GM23338 (cell line): Measurements from ENCODE around the gene FAM222A.

Experiments used
- CREB1 ChIP-seq: fragments of 250-450 bp; sonication (Bioruptor Pico); IDR thresholded peaks from 2 replicates; pipeline ENCODE4 v1.5.0; 2020; ENCODE audit warnings: low read depth, mild to moderate bottlenecking, moderate library complexity
- ETS1 ChIP-seq: IDR thresholded peaks from 2 replicates; pipeline ENCODE4 v1.6.1; 2016; ENCODE audit warnings: antibody characterized with exemption
- EZH2 ChIP-seq: fragments of 200-600 bp; sonication (generic); IDR thresholded peaks from one replicate; pipeline ENCODE4 v1.8.0; 2017; ENCODE audit warnings: antibody characterized with exemption, mild to moderate bottlenecking, low read depth; ENCODE audit not compliant: unreplicated experiment
- EZH2phosphoT487 ChIP-seq: fragments of 200-600 bp; sonication (generic); IDR thresholded peaks from one replicate; pipeline ENCODE4 v1.8.1; 2018; ENCODE audit warnings: antibody characterized with exemption; ENCODE audit not compliant: unreplicated experiment
- JUNB ChIP-seq: IDR thresholded peaks from one replicate; pipeline ENCODE4 v1.6.1; 2016; ENCODE audit warnings: antibody characterized with exemption; ENCODE audit not compliant: unreplicated experiment
- NANOG ChIP-seq: IDR thresholded peaks from 2 replicates; pipeline ENCODE4 v1.6.1; 2016; ENCODE audit warnings: antibody characterized with exemption, borderline replicate concordance
- POLR2AphosphoS5 ChIP-seq: IDR thresholded peaks from 2 replicates; pipeline ENCODE4 v1.6.1; 2016; ENCODE audit warnings: antibody characterized with exemption, low read depth
- REST ChIP-seq: IDR thresholded peaks from one replicate; pipeline ENCODE4 v1.6.1; 2018; ENCODE audit warnings: antibody characterized with exemption; ENCODE audit not compliant: unreplicated experiment
- STAT1 ChIP-seq: IDR thresholded peaks from one replicate; pipeline ENCODE4 v1.6.1; 2016; ENCODE audit warnings: antibody characterized with exemption; ENCODE audit not compliant: unreplicated experiment
- ZNF114 ChIP-seq: fragments of 250-450 bp; sonication (Bioruptor Pico); IDR thresholded peaks from 2 replicates; pipeline ENCODE4 v1.5.0; 2020; ENCODE audit warnings: mild to moderate bottlenecking, moderate library complexity
- ZNF331 ChIP-seq: fragments of 250-450 bp; sonication (Bioruptor Pico); IDR thresholded peaks from 2 replicates; pipeline ENCODE4 v1.5.0; 2020; ENCODE audit warnings: low read depth, mild to moderate bottlenecking, moderate library complexity
- TF ChIP-seq, protein P1 (sequence below), 2 experiments: fragments of 200-600 bp in 1 of 2; sonication (generic) in 1 of 2; conservative IDR thresholded peaks; 2 replicates each; pipeline versions ENCODE4 v1.5.1 to v1.6.1; 2016 to 2017; ENCODE audit warnings: antibody characterized with exemption in 2 of 2, low read depth in 2 of 2, mild to moderate bottlenecking in 2 of 2, moderate library complexity in 1 of 2

DNA sequence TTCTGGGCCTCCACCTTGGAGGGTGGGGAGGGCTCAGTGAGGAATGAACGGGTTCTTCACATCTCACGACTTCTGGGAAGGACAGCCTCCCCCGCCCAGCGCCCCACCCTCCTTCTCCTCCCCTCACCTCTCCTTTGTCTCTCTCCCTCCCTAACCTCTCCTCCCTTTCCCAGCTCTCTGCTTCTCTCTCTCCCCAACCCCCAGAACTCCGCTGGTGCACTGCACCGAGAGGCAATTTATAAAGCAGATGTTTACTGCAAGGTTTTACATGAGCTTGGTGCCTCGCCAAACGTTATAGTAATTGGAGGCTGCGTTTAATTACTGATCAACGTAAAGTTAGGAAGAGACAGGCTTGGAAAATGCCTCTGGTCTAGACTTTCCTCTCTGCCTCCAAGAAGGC, 42.9 kb upstream of the FAM222A start:
- TF ChIP-seq, protein P1, sequence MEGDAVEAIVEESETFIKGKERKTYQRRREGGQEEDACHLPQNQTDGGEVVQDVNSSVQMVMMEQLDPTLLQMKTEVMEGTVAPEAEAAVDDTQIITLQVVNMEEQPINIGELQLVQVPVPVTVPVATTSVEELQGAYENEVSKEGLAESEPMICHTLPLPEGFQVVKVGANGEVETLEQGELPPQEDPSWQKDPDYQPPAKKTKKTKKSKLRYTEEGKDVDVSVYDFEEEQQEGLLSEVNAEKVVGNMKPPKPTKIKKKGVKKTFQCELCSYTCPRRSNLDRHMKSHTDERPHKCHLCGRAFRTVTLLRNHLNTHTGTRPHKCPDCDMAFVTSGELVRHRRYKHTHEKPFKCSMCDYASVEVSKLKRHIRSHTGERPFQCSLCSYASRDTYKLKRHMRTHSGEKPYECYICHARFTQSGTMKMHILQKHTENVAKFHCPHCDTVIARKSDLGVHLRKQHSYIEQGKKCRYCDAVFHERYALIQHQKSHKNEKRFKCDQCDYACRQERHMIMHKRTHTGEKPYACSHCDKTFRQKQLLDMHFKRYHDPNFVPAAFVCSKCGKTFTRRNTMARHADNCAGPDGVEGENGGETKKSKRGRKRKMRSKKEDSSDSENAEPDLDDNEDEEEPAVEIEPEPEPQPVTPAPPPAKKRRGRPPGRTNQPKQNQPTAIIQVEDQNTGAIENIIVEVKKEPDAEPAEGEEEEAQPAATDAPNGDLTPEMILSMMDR (conservative IDR thresholded peaks at IDR 0.05; ENCODE audit: low read depth in 2 of 2) = no peak
- TF ChIP-seq EZH2 (no peak), EZH2phosphoT487 (no peak), STAT1 (no peak), POLR2AphosphoS5 (no peak), JUNB (no peak), REST (no peak), NANOG (no peak), ETS1 (no peak), CREB1 (CRISPR knock-in tag) (no peak), ZNF331 (no peak), ZNF114 (no peak)
